D721Med (cell line): ENCODE results near the gene KREMEN2.

Experiments
- DNase-seq: peaks from one replicate; pipeline ENCODE4 v3.0.0; 2011; ENCODE audit warnings: low spot score; ENCODE audit not compliant: insufficient read length
- FAIRE-seq: peaks from 2 replicates; lab custom pipeline; 2011; peaks lifted over from hg19 to GRCh38; lab: Jason Lieb, UNC
- CTCF ChIP-seq: IDR thresholded peaks from 2 replicates; pipeline ENCODE4 v1.5.1; 2012; ENCODE audit warnings: mild to moderate bottlenecking, control low read depth; ENCODE audit not compliant: insufficient read depth; ENCODE audit errors: missing control alignments

KREMEN2 gene

GRCh38 chr16:2971134-2971984, 7.3 kb downstream of the KREMEN2 start:
- DNase-seq = no peak

DNA sequence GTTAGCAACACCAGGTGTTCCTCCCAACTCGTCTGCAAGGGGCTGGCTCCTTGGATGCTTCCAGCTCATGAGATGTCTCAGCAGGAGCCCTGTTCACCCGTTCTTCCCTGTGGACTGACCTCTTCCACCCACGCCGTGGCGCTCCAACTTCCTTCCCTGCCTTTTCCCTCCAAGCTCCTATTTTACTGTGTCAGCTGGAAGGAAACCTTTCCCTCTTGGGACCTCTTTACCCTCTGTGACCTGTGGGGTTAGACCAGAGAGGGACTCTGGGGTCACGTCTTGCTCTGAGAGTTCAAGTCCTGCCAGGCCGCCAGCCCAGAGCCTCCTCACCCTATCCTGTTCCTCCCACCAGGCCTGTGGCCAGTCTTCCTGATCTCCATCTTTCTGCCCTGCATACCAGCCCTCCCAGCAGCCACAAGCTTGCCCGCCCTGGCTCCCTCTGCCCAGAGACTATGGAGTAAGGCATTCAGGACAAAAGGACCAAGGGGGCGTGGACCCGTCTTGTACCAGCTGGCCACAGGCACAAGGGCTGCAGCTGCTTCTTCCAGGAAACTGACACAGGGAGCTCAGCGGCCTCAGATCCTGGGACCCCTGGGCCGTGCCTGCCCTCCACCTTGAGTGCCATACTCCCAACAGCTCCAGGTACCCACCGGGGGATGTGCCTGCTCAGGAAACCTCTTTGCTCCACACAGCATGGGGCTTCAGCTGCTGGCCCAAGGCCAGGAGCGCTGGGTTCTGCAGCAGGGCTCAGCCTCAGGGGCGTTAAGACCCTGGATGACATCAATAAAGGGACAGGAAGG, 8.1 kb downstream of the KREMEN2 start:
- FAIRE-seq (no peak), DNase-seq (no peak)
- no peak for TF ChIP-seq CTCF

More at GRCh38 chr16:2971134-2971984, 7.3 kb downstream of the KREMEN2 start:
- TF ChIP-seq CTCF = no peak
- no peak for FAIRE-seq

DNA sequence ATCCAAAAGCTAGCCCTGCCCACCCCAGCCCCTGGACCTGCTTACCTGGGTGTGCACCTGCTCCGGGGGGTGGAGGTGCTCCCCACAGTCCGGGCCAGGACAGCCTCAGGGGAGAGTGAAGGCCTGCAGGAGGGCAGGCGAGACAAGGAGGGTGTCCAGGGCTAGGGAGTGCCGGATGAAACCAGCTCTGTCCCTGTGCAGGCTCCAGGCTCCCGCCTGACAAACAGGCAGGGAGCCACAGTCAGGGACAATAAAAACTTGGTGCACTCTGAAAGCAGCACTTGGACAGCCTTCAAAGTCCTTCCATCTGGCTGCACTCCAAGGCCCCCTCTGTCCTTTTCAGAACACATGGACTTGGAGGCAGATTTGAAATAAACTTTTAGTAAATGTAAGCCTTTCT, 9.0 kb downstream of the KREMEN2 start:
- FAIRE-seq (no peak), DNase-seq (no peak)
- no peak for TF ChIP-seq CTCF

- FAIRE-seq (no peak), DNase-seq (no peak)
- no peak for TF ChIP-seq CTCF
Observed at GRCh38 chr16:2973605-2974318, 9.7 kb downstream of the KREMEN2 start.

DNA sequence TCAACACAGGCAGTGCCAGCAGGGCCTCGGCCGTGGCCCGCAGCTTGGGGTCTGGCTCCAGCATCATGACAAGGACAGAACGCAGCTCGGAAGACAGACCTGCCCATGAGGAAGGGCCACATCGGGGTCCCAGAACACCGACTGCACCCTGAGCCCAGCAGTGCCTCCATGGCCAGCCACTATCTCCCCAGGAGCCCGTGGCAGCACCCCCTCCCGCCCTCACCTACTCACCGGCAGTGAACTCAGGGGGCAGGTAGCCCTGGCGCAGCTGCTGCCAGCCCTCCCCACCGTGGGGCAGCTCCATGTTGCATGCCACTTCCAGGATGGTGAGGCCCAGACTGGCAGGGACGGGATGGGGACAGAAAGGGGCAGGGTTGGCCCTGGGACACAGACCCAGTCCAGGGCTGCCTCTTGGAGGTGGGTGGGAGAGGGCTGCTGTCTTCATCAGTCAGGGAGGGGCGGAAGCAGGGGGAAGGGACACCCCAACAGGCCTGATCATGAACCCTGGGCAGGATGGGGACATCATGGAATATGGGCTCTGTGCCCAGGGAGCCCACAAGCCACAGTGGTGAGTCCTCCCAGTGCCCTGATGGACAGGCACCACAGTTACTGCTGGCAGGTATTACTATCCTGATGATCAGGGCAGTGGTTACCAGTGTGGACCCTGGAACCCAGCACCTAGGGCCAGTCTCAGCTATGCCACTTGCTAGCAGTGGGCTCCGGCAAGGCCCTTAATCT, 10.4 kb downstream of the KREMEN2 start:
- DNase-seq (no peak), FAIRE-seq (no peak)
- TF ChIP-seq CTCF = no peak

- DNase-seq (no peak), FAIRE-seq (no peak)
- no peak for TF ChIP-seq CTCF
Observed at GRCh38 chr16:2975161-2975795, 11.2 kb downstream of the KREMEN2 start.
